NCI-H2196 treated with DMSO at 0.1 percent for 48 hours (cell line): Measurements from ENCODE around the gene CARD19.

Experiments
- DNase-seq: peaks from one replicate; lab custom pipeline; 2025; ENCODE audit not compliant: unreplicated experiment; lab: John Stamatoyannopoulos, UW

The CARD19 gene

DNA sequence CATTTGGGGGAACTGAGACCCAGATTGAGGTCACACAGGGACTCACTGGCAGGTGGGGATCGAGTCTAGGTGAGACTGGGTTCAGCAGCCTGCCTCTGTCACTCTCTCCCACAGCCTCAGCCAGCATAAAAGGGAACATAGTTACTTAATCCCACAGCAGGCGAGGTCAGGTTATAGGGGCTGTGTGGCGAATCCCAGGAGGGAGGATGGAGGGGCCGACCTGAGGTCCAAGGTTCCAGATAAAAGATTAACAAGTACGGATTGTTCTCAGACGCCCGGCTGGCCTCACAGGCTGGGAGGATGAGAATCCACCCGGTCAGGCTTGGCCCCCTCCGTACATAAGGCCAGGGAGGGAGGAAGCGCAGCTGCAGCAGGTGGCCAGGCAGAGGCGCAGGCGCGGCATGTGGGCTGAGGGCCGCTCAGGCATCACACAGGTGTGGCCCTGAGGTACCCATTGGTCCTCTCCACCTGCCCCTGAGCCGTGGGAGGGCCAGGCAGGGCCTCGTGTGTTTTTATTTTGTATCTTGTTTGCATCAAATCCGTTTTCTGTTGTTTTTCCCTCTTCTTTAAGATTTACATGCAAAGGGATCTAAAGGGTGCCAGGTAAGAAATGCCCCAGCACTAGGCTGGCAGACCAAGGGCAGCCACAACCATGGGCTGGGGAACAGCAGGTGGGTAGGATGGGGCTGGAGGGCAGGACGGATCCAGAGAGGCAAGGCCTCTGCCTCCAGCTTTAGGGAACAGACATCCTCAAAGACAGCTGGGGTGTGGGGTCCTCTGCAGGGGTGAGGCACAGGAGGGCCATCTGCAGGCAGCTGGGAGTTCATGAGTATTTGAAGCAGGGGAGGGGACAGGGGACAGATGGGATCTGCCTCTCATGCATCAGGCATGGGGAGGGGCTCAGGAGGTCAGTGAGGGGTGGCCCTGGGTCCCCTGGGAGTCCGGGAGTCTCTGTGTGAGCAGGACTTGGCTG is 33.9 kb upstream of the CARD19 start:
- no peak for DNase-seq

DNA sequence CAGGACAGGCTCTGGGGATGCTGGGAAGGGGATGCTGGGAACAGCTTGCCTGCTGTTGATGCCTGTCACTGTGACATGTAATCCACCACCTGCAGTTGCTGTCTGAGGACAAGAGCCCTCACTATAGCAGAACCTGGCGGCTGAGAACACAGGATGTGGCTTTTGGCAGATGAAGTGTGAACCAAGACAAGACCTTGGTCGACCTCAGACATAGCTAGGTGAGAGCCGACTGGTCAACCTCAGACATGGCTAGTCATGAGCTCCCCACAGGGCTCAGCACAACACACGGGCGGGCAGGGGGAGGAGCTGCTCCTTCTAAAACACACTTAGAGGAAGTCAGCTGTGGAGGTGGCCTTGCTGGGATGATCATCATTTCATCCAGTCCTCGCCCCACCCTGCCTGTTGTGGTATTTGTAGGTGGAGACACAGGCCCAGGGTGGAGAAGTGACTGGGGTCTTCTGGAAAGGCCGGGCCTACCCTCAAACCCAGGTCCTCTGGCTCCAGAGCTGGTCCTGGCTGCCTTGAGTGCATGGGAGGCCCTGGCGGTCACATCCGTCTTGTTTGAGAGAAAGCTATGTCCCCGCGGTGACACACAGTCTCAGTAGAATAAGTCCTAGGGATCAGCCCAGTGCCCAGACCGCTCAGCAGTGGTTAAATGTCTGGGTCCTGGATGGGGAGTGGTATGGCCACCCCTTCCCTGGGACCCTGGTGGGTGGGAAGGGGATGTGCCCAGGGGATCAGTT is 31.5 kb upstream of the CARD19 start:
- DNase-seq, result peak; percentile 57

DNA sequence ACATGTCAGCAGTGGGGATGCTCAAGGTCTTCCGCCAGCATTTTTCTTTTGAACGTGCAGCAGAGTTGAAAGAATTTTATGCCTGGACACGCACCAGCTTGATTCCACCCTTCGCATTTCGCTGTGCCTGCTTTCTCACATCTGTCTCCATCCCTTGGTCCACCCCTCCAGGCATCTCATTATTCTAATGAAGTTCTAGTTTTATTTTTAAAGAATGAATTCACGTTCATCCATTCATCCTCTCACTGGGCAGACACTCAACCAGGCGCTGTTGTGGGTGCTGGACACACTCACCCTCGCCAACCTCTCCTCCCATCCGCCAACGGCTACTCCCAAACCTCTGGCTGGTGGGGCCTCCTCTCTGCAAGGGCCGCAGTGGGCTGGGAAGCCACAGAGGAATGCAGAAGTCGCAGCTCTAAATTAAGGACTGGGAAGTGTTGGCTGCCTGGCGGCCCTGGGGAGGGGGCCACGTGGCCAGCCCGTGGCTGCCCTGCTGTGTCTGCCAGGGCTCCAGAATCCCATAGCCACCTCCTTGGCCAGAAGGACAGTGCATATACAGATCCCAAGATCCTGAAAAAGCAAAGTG is 30.8 kb upstream of the CARD19 start:
- no peak for DNase-seq

DNA sequence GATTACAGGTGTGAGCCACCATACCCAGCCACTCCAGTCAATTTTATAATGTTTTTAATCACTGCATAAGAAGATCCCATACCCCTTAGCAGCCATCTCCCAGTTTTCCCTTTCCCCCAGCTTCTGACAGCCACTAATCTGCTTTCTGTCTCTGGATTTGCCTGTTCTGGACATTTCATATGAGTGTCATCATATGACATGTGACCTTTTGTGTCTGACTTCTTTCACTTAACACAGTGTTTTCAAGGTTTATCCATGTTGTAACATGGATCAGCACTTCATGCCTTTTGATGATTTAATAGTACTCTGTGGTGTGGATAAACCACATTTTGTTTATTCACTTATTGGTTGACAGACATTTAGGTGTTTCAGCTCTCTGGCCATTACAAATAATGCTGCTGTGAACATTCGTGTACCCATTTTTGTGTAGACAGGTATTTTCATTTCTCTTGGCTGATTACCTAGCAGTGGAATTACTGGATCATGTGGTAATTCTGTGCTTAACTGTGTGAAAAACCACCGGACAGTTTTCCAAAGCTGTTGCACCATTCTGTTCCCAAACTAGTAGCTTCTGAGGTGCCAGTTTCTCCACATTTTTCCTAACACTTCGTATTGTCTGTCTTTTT is 28.9 kb upstream of the CARD19 start:
- no peak for DNase-seq

DNA sequence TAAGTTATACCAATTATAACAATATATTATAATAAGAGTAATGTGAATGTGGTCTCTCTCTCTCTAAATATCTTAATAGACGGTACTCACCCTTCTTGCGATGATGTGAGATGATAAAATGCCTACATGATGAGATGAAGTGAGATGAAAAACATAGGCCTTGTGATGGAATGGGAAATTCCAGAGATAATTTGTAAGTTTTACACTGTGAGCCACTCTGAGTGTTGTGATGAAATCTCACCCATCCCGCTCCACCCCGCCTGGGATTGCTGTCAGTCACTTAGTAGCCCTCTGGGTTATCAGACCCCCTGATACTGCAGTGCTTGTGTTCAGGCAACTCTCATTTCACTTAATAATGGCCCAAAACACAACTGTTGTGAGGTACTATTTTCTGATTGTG is 27.1 kb upstream of the CARD19 start:
- DNase-seq, result no peak

DNA sequence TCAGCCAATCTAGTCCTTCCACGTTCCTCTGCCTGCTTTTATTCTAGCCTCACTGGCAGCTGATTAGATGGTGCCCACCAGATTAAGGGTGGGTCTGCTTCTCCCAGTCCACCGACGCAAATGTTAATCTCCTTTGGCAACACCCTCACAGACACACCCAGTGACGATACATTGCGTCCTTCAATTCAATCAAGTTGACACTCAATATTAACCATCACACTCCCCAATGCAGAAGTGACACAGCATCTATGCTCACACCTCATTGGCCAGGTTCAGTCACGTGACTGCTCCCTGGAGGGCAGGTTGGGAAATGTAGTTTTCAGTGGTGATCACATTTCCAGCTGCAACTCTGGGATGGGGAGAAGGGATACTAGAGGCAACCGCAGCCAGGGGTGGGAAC is 24.6 kb upstream of the CARD19 start:
- no peak for DNase-seq

DNA sequence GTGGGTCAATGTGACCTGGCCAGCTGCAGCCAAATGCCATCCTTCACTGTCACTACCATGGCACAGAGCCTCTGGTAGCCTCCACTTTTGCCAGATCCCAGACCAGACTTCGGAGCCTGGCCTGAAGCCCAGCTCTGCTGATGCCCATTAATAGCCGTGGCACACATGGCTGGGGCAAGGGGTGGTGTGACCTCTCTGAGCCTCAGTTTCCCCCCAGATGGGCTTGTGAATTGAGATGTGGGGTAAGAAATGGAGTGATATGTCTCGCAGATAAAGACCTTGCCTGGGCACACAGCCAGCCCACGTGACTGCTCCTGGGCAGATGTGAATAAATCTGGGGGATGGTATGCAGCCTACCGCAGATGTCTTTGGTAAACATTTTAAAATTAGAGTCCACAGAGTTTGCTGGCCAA is 23.6 kb upstream of the CARD19 start:
- no peak for DNase-seq

DNA sequence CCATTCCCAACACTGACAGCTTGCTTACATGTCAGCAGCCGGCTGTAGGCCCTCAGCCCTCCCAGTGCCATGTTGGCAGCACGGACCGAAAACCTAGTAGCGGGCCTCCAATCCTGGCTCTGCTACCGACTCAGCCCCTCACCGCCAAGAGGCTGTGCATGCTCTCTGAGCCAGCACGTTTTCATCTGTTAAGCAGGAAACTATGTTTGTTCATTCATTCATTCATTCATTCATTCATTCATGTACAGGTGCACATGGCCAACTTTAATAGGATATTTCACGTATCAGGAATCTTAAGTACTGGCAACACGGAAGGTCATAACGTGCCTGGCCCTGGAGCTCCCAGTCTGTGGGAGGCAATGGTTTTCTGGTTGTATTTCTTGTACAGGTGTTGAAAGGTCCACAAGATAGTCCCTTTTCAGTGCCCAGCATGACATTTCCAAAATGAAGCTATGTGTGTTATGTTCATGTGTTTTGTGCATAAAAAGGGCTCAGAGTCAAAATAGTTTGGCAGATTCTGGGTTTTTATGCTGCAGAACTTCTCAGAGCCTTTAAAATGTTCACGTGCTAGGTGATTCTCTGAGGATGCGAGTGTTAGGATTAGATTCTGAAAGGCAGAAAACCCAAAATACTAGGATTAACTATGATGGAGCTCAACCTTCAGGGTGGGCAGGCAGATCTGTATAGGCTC is 19.8 kb upstream of the CARD19 start:
- no peak for DNase-seq

DNA sequence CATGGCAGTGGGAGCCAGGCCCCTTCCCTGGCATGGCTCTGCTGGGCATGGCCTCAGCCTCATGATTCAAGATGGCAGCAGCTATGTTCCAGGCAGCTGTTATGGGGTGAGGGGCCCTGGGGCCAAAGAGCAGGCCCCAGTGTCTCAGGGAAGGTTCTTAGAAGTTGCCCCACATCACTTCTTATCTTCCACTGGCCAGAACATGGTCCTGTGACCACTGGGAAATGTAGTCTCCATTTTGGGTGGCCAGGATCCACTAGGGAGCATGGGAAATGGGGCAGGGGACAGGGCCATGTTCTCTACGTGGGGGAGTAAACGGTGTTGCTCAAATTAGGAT is 19.3 kb upstream of the CARD19 start:
- no peak for DNase-seq

DNA sequence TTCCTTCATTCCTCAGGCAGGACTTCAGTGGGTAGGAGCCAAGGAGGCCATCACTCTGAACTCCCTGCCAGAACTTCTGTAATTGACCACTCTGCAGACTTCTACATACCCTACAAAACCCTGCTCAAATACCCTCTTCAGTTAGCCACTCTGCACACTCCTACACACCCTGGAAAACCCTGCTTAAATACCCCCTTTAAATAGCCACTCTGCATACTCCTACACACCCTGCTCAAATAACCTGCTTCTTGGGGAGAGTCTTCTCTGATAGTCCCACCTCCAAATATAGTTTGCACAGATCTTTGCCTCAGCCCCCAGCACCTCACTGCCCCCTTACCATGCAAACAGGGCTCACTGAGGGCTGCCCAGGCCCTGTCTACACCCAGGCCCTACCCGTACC is 18.6 kb upstream of the CARD19 start:
- no peak for DNase-seq

DNA sequence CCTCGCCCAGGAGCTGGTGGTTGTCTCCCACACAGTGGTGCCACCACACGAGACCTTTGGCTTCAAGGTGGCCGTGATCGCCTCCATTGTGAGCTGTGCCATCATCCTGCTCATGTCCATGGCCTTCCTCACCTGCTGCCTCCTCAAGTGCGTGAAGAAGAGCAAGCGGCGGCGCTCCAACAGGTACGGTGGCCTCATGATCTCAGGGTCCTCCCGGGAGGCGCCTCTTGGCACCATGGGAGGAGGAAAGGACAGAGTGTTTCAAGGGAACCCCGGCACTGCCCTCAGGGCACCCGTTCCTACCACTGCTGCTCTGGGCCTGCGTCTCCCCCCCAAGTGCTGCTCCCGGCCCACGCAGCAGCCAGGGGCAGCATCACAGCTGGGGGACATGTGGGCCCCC is 18.2 kb upstream of the CARD19 start:
- DNase-seq, result no peak

DNA sequence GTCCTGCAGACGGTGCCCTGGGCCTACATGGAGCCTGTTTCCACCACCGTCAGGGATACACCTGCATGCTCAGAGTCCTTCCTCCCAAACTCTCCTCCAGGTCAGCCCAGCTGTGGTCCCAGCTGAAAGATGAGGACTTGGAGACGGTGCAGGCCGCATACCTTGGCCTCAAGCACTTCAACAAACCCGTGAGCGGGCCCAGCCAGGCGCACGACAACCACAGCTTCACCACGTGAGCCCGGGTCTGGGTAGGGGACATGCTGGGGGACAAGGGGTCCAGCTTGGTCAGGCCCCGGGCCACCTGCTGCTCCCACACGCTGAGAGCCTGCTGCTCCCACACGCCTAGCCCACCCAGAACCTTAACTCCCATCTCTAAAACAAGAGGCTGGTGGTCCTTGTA is 16.6 kb upstream of the CARD19 start:
- DNase-seq, result no peak

DNA sequence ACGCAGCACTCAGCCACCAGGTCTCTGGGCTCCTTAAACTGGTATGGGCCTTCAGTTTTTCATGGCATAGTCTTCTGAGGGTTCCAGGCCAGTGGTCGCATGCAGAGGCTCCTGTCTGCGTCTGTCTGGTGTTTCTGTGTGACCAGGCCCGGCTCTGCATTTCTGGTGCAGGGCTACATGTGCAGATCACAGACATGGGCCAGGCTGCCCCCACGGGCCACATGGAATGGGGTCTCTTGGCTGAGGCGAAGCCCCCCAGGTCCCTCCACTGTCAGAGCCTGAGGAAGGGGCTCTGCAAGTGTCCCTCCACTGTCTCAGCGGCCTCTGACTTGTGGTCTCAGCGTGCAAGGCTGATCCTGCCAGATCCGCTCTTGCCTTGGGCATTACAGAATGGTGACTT is 15.6 kb upstream of the CARD19 start:
- no peak for DNase-seq

DNA sequence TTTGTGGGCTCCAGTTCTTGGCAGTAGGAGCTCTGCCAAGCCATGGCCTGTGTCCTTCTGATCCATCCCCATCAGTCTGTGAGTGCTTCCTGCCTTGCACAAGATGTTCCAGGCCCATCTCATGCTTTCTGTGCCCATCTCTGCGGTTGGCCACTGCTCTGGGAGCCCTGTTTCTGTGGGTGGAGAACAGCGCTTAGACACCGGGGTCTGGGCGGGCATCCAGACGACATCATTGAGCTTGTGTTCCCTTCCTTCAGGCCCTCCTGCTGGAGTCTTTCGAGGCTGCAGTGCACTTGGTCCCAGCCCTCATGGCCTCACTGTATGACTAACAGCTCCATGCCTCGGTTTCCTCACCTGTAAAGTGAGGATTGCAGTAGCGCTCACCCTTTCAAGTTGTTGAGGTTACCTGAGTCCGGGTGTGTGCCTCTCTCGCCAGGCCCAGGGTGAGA is 14.9 kb upstream of the CARD19 start:
- DNase-seq, result no peak

DNA sequence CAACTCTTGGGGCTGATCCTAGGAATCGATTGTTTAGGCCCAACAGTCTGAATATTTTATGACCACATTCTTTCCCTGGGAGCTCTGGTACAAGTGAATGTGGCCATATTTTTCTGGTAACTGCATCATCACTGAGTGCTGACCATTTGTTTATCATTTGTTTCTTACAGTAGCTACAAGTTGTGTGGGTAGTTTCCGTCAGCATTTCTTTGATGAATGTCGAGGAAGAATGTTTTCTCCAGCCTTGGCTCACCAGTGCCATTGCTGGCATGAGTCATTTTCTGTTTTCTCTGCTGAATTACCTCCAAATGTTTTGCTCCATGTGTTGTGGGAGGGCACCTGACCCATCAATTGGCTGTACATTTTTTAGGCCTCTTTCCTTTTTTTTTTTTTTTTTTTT is 14.1 kb upstream of the CARD19 start:
- DNase-seq, result no peak

DNA sequence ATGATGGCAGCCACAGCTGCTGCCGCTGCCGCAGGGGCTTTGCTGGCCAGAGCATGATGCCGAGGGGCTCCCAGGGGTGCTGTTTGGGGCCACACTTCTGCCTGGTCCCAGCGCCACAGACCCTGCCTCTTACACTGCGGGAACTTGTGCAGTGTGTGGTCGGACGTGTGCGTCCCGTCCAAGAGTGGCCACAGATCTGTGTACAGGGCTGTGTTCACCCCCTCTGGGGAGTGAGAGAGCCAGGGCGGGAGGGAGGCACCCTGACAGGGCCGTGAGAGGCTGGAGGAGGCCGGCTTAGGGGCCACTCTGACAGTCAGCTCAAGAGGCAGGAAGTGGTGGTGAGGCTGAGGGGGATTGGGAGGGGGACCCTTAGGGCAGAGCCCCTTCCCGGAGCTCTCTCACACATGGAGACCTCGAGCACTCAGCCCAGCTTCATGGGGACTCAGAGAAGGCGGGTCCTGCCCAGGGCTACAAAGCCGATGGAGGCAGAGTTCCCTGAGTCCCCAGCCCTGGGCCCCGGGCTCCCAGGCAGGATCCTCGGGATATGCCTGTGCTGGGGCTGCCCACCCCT is 13.1 kb upstream of the CARD19 start:
- no peak for DNase-seq

DNA sequence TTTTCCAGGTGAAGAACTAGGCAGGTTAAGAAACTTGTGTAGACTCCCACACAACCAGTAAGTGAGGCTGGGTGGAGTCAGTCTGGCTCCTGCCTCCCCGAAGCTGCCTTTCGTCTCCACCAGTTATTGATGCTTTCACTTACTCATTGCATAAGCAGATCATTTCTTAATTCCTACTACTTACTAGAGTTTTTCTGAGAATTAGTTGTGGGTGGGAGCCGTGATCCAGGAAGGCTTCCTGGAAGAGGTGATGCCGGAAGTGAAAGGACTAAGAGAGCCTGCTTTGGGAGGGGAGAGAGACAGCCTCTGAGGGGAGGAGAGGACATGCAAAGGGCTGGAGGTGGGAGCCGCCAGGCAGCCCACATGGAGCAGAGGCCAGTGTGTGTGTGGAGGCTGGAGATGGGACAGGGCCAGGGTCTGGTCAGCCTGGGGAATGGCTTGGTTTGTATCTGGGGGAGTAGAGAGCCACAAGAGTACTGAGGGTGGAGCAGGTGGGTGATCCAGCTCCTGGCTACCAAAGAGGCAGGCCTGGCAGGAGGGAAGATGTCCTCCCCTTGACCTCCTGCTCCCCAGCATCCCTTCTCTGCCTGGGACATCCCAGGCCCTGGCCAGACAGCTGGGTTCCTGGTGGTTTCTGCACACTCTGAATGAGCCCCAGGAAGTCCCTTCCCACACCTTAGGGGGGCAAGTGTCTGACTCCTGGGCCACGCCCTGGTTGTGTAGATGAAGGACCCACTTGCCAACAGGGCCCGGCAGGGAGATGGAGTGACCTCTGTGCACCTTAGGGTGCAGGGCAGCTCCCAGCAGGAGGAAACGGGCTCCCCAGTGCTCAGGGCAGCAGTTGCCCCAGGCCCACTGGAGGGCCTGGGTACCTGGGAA is 12.2 kb upstream of the CARD19 start:
- no peak for DNase-seq

DNA sequence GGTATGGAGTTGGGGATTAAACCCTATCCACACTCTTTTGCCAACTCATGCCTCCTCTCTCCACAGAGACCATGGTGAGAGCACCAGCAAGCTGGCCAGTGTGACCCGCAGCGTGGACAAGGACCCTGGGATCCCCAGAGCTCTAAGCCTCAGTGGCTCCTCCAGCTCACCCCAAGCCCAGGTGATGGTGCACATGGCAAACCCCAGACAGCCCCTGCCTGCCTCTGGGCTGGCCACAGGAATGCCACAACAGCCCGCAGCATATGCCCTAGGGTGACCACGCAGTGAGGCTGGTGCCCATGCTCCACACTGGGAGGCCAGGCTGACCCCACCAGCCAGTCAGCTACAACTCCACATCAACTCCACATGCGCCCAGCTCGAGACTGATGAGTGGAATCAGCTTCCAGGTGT is 11.5 kb upstream of the CARD19 start:
- no peak for DNase-seq

DNA sequence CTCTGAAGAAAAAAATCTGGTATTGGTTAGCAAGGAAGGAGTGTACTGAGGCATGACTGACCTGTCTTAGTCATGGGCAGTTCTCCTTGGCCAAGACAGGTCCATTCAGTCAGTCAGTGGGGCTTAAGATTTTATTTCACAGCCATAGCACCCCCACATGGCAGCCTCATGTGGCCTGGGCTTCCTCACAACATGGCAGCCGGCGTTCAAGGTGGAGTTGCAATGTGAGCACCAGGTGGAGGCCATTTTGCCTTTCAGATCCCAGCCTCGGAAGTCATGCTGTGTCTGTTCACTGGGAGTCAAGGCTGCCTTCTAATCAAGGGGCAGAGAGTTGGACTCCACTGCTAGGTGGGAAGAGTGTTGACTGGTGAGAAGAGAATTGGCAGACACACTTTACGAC is 10.3 kb upstream of the CARD19 start:
- no peak for DNase-seq
